SJSA1 (cell line): ENCODE results near the gene HSPB9. TPM values are rescaled to one million over a fixed set of nuclear protein-coding genes. Genes with fewer than 3 reads are reported as not detected.

Experiments
- DNase-seq, 2 experiments: peaks; one replicate each; pipeline ENCODE4 v3.0.0-alpha.2; 2015 to 2020; ENCODE audit warnings: low spot score in 2 of 2, low read depth in 1 of 2
- H3K27ac ChIP-seq: fragments of 250-450 bp; sonication (Bioruptor Pico); 2 replicates; pipeline ENCODE4 v1.5.1; 2020; ENCODE audit warnings: mild to moderate bottlenecking, moderate library complexity
- H3K27me3 ChIP-seq: fragments of 250-450 bp; sonication (Bioruptor Pico); replicated peaks from 2 replicates; pipeline ENCODE4 v1.5.1; 2020; ENCODE audit warnings: mild to moderate bottlenecking, moderate library complexity
- H3K36me3 ChIP-seq: fragments of 250-450 bp; sonication (Bioruptor Pico); 2 replicates; pipeline ENCODE4 v1.5.1; 2020; ENCODE audit warnings: mild to moderate bottlenecking
- H3K4me1 ChIP-seq: fragments of 250-450 bp; sonication (Bioruptor Pico); replicated peaks from 2 replicates; pipeline ENCODE4 v1.6.1; 2021; ENCODE audit warnings: mild to moderate bottlenecking
- H3K4me3 ChIP-seq: fragments of 250-450 bp; sonication (Bioruptor Pico); 2 replicates; pipeline ENCODE4 v1.5.1; 2020; ENCODE audit warnings: mild to moderate bottlenecking
- H3K9me3 ChIP-seq: fragments of 250-450 bp; sonication (Bioruptor Pico); replicated peaks from 2 replicates; pipeline ENCODE4 v1.5.1; 2020; ENCODE audit warnings: mild to moderate bottlenecking
- total RNA-seq: library from RNA; depleted of rRNA; stranded (reverse); fragments of >200 nt; shearing (Covaris generic); gene quantifications from 2 replicates; pipeline ENCODE4 v1.2.3, GENCODE V29; 2014; rRNA removed

Gene HSPB9
- not detected in 2 replicates for total RNA-seq

- Histone ChIP-seq H3K4me1 (peaks cover 10% of the 10 kb centered on the region), H3K27ac (no peak within 1 kb of the TSS), H3K4me3 (no peak within 1 kb of the TSS), H3K9me3 (no peaks in the 10 kb centered on the region), H3K36me3 (peaks cover 43% of the 10 kb centered on the region), H3K27me3 (no peaks in the 10 kb centered on the region)
- DNase-seq: no peak
Observed at GRCh38 chr17:42122371-42123303, at the start of gene HSPB9. HSPB9 (plus strand) TSS chr17:42122804; CDS start chr17:42122851, 47 bp downstream.

GRCh38 chr17:42075789-42076188, 46.8 kb upstream of the HSPB9 start:
- Histone ChIP-seq H3K9me3 (no peaks in the 10 kb centered on the region), H3K4me3 (no peak overlapping the region), H3K27ac (no peak overlapping the region), H3K27me3 (peaks cover 13% of the 10 kb centered on the region), H3K36me3 (no peaks in the 10 kb centered on the region), H3K4me1 (peaks cover 5% of the 10 kb centered on the region)
- DNase-seq: no peak

GRCh38 chr17:42076797-42077559, 45.6 kb upstream of the HSPB9 start:
- no peak for DNase-seq
- peaks cover 7% of the 10 kb centered on the region for H3K27me3 ChIP-seq
- H3K27ac ChIP-seq: no peak overlapping the region
- no peak overlapping the region for H3K4me3 ChIP-seq
- H3K4me1 ChIP-seq: peaks cover 5% of the 10 kb centered on the region
- H3K36me3 ChIP-seq: no peaks in the 10 kb centered on the region
- no peaks in the 10 kb centered on the region for H3K9me3 ChIP-seq

GRCh38 chr17:42077755-42078154, 44.8 kb upstream of the HSPB9 start:
- DNase-seq: no peak
- H3K4me1 ChIP-seq: no peaks in the 10 kb centered on the region
- no peak overlapping the region for H3K27ac ChIP-seq
- H3K4me3 ChIP-seq: no peak overlapping the region
- H3K36me3 ChIP-seq: no peaks in the 10 kb centered on the region
- H3K27me3 ChIP-seq: no peaks in the 10 kb centered on the region
- H3K9me3 ChIP-seq: no peaks in the 10 kb centered on the region

DNA sequence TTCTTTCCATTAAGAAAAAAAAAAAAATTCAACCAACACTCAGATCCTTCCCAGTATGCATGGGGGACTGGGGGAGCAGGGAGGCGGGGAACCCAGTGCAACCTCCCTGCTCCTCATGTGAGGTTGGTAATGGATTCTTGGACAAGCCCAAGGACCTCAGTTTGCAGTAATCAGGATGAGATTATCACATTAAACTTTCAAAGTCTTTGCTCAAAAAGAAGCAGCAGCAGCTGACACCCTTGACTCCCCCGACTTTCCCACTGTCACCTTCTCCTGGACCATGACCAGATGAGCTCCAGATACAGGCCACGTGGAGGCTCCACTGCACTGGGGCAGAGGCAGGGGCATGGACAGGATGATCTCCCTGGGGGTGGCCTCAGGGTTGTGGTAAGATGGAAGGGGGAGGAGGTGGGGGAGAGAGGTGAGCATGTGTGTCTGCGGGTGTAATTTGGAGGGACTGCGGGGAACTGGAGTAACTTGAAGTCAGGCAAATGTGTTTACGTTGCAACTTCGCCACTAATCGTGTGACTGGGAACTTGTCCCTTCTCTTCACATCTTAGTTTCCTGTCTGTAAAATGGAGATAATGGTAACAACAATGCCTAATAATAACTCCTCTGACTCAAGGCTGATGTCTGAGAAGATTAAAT, 44.1 kb upstream of the HSPB9 start:
- no peak overlapping the region for H3K4me3 ChIP-seq
- no peaks in the 10 kb centered on the region for H3K36me3 ChIP-seq
- no peaks in the 10 kb centered on the region for H3K9me3 ChIP-seq
- no peaks in the 10 kb centered on the region for H3K27me3 ChIP-seq
- no peak overlapping the region for H3K27ac ChIP-seq
- no peak for DNase-seq
- no peaks in the 10 kb centered on the region for H3K4me1 ChIP-seq

DNA sequence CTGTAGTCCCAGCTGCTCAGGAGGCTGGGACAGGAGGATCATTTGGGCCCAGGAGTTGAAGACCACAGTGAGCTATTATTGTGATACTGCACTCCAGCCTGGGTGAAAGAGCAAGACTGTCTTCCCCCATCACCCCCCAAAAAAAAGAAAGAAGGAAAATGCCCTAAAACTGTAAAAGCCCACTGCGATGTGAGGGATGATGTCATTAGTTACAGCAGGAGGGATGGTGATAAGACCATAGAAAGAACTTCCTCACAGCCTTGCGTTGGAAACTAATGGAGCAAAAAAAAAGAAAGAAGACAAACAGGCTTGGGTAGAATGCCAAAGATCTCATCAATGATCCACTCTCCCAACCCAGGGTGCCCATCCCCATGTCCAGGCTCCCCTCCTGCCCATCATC, 43.1 kb upstream of the HSPB9 start:
- no peaks in the 10 kb centered on the region for H3K27me3 ChIP-seq
- no peaks in the 10 kb centered on the region for H3K36me3 ChIP-seq
- H3K27ac ChIP-seq: no peak overlapping the region
- DNase-seq: no peak
- H3K4me1 ChIP-seq: no peaks in the 10 kb centered on the region
- no peak overlapping the region for H3K4me3 ChIP-seq
- H3K9me3 ChIP-seq: no peaks in the 10 kb centered on the region

- H3K4me3 ChIP-seq: no peak overlapping the region
- H3K4me1 ChIP-seq: no peaks in the 10 kb centered on the region
- DNase-seq: no peak
- no peaks in the 10 kb centered on the region for H3K27me3 ChIP-seq
- H3K9me3 ChIP-seq: no peaks in the 10 kb centered on the region
- H3K27ac ChIP-seq: no peak overlapping the region
- no peaks in the 10 kb centered on the region for H3K36me3 ChIP-seq
Observed at GRCh38 chr17:42081516-42082129, 41.0 kb upstream of the HSPB9 start.

DNA sequence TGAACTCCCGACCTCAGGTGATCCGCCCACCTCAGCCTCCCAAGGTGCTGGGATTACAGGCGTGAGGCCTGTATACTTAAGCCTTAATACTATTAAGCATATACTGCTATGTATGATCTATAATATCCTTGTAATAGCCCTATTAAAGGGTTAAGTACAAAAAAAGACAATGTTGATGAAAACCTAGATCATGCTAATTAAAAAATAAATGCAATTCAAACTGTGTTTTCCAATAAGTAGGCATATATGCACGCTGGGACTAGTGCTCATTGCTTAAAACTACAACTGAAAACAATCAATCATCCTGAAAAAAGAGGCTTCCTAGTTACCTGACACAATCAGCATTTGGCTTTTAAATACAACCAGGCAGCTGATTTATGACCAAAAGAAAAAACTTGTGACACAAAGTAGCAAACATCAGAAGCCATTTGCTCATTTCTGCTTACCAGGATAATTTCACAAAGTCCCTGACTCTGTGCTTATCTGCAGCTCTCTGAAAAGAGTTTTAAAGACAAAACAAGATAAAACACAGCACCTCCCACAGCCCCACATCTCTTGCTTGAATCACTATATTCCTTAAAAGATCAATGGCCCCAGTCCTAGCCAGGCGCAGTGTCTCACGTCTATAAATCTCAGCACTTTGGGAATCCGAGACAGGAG, 35.4 kb upstream of the HSPB9 start:
- H3K4me1 ChIP-seq: no peaks in the 10 kb centered on the region
- no peaks in the 10 kb centered on the region for H3K9me3 ChIP-seq
- no peak overlapping the region for H3K27ac ChIP-seq
- 0 out of 2 replicates have a peak, but pooled peaks cover 11% of the 10 kb centered on the region for H3K27me3 ChIP-seq
- no peak for DNase-seq
- H3K4me3 ChIP-seq: no peak overlapping the region
- H3K36me3 ChIP-seq: no peaks in the 10 kb centered on the region

DNA sequence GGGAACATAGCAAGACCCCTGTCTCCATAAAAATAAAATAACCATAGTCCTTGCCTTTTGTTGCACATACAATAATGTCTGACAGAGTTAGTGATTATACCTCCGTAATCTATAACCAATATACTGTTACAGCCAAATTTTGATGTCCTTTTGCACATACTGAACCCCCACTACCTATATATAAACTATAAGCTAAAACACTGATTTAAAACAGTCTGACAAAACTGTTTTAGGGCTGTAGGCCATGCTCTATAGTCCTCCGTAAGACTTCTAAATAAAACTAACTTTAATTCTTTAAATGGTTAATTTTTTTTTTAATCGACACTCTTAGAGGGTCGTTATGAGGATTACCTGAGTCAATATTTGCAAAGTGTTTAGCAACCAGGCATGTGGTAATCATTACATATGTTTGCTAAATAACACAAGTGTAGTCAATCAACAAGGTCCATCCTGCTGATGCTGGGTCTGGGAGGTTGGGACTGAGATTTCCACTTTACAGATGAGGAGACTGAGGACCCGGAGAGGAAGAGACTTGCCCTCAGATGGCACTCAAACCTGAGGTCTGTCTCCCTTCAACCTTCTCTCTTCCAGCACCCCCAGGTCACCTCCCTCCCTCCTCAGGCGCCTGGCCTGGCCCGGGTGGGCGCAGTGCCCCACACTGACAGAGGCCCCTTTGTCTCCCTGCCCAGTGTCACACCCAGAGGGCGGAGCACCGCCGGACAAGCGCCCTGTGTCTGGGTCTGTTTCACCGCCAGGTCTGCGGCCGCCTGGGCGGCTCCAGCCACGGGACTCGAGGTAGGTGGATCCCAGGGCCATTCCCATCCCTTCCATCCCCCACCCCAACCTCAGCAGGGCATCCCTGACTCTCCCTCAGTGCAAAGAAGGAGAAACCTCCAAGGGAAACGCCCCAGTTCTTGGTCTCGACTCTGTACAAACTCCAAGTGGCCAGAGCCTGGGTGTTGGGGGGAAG, 34.6 kb upstream of the HSPB9 start:
- no peak for DNase-seq
- H3K27me3 ChIP-seq: 0 out of 2 replicates have a peak, but pooled peaks cover 11% of the 10 kb centered on the region
- no peak overlapping the region for H3K4me3 ChIP-seq
- no peaks in the 10 kb centered on the region for H3K36me3 ChIP-seq
- no peaks in the 10 kb centered on the region for H3K4me1 ChIP-seq
- no peaks in the 10 kb centered on the region for H3K9me3 ChIP-seq
- H3K27ac ChIP-seq: no peak overlapping the region

DNA sequence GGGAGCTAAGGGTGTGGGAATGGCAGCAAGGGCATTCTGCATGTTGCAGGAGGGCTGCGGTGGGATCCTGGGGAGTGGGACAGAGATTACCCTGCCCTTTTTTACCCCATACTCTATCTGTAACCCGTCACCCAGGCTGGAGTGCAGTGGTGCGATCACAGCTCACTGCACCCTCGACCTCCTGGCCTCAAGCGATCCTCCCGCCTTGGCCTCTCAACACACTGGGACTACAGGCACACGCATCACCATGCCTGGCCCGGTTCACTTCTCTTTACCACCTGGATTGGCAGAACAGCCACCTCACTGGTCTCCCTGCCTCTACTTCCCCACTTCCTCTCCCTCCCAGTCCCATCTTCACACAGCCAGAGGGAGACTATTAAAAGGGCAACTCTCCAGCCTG, 33.9 kb upstream of the HSPB9 start:
- DNase-seq: no peak
- no peaks in the 10 kb centered on the region for H3K4me1 ChIP-seq
- H3K4me3 ChIP-seq: no peak overlapping the region
- H3K27me3 ChIP-seq: 0 out of 2 replicates have a peak, but pooled peaks cover 11% of the 10 kb centered on the region
- no peak overlapping the region for H3K27ac ChIP-seq
- no peaks in the 10 kb centered on the region for H3K9me3 ChIP-seq
- H3K36me3 ChIP-seq: no peaks in the 10 kb centered on the region

DNA sequence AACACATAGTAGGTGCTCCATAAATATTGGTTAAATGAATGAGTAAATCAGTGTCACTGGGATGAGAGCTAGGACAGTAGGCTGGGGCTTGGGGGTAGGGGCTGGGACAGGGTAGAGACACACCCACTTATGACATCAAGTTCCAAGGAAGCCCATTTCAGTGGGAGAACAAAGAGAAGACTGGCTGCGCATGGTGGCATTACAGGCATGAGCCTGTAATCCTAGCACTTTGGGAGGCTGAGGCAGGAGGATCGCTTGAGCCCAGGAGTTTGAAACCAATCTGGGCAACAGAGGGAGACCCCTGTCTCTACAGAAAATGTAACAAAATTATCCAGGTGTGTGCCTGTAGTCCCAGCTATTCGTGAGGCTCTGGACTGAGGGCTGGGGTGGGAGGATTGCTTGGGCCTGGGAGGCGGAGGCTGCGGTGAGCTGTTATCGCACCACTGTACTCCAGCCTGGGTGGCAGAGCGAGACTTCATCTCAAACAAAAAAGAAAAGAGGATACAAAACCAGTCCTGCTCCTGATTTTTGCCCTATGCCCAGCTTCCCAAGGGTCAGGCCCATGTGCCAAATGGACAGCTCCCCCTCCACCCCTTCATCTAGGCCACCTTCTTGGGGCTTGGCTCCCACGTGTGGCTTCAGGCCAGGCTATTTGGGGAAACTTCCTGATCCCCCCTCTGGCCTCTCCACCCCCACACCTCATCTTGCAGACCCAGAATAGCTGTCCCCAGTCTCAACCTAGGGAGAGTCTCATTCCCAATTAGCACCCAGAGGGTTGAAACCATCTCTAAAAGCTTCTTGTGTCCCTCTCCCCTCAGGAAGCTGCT, 31.4 kb upstream of the HSPB9 start:
- H3K27me3 ChIP-seq: 0 out of 2 replicates have a peak, but pooled peaks cover 11% of the 10 kb centered on the region
- no peak for DNase-seq

More for the DNA sequence above, 31.4 kb upstream of the HSPB9 start:
- no peaks in the 10 kb centered on the region for H3K4me1 ChIP-seq
- no peaks in the 10 kb centered on the region for H3K9me3 ChIP-seq
- no peak overlapping the region for H3K4me3 ChIP-seq
- no peaks in the 10 kb centered on the region for H3K36me3 ChIP-seq
- H3K27ac ChIP-seq: no peak overlapping the region
